KG1 (cell line): ENCODE data around the gene ITGA4.

Experiments used
- DNase-seq: peaks from one replicate; lab custom pipeline; 2025; lab: John Stamatoyannopoulos, UW

The ITGA4 gene

DNA sequence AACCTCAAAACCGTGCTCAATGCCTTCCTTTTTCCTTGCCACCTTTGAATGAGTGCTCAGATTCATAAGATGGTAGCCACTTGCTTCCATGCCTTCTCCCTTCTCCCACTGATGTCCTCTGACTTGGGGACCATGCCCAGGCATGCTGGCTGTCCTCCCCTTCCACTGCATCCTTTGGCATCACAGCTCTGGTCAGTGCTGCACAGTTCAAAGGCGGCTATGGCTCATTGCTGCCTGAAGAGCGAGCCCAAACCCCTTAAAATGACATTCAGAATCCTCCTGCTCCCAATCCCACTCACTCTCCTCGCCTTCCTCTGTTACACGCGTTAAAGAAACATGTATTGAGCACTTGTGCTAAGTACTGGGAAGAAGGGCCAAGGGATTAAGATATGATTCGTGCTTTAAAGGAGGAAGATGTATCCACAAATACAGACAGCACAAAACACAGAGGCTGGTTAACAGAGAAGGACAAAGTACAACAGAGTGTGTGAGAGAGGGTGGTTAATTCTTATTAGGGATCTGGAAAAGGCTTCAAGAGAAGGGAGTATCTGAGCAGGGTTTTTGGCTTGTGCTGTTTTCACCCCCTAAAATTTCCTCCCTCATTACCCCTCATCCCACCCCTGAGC, 118.0 kb downstream of the ITGA4 start:
- no peak for DNase-seq

DNA sequence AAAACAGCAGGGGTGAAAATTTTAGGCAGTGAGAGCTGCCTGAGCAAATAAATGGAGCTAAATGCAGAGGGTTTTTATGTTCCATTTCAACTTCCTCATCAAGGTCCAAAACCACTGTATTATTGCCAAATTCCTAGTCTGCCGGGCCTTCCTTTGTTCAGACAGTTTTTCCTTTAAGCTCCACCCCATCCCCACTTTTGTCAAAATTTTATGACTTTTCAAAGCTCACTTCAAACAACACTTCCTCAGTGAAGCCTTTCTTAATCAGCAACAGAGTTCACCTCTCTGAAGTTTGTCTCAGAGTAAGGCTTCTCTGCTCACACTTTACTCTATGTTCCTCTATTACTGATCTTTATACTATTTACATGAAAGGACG, 118.5 kb downstream of the ITGA4 start:
- DNase-seq: no peak

DNA sequence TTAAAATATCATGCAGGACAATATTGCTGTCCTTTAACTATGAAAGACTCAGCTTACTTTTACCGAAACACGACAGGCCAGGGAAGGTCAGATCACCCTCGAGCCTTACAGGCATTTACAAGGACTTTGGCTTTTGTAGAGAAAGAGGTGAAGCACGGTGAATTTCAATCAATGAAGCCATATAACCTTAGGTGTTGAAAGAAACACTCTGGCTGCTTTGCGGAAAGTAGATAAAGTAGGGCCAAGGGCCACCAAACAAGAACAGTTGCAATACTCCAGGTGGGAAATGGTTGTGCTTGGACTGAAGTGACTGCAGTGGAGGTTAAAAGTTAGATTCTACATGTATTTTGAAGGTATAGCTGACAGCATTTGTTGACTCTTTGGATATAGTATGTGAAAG, 119.2 kb downstream of the ITGA4 start:
- no peak for DNase-seq

DNA sequence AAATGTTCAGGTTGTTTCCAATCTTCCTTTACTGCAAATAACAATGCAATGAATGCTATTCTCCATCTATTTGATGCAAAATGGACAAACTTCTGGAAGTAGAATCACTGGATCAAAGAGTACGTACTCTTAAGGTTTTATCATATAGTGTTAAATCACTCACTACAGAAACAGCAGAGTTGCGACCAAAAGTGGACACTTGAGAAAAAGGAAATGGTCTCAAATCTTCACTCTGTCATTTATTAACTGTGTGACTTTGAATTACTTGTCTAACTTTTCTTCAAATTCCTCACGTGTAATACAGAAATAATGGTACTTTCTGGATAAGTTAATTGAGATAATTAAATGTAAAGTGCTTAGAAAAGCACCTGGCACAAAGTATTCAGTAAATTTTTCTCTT, 121.6 kb downstream of the ITGA4 start:
- DNase-seq: no peak

DNA sequence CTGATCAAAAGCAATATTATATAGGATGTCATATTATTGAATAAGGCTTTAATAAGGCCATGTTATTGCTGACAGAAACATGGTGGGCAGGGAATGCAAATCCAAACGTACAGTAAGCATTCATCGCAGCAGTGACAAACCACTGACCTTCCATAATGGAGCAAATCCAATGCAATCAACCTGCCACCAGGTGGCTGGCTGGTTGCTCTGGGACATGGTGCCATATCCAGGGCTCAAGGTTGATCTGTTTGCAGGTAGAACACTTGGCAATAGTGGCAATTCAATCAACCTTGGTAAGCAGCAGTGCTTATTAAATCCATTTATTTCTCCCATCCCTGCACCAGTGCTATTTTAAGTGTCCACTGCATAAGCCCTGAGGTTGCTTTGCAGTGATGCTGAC, 124.3 kb downstream of the ITGA4 start:
- DNase-seq: no peak

DNA sequence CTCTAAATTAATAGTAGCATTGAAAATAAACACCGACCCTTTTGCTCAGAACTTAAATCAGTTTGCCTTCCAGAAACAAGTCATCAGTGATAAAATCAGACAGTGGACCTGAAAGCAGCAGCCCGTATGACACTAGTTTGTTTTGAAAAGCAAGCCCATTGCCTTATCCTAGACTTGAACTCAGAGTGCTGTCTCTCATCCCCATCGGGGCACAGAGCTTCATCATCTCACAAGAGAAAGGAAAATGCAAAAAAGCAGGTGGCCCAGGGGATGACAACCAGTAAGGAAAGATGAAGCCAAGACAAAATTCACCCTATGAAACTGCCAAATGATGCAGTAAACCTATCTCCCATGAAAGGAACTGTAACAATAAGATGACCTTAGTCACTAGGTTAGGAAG, 128.5 kb downstream of the ITGA4 start:
- DNase-seq: no peak
